ENCODE measurements around the gene WARS2.

DNA sequence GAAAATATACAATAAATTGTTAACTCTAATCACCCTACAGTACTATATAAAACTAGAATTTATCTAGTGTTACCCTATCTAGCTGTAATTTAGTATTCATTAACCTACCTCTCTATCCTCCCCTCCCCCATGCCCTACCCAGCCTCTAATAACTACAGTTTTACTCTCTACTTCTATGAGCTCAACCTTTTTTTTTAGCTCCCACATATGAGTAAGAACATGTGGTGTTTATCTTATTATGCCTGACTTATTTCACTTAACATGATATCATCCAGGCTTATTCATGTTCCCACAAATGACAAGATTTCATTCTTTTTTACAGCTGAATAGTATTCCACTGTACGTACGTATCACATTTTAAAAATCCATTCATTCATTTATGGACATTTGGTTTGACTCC is 46.0 kb upstream of the WARS2 start:
- TF ChIP-seq POLR2AphosphoS5 (IDR thresholded peaks at IDR 0.05; ENCODE audit: low read depth, low read length): no peak
- no peak for TF ChIP-seq TAF1 (IDR thresholded peaks at IDR 0.05; ENCODE audit: low read depth, low read length)
- TF ChIP-seq POLR2A (IDR thresholded peaks at IDR 0.05; ENCODE audit: low read depth, low read length): no peak
- TF ChIP-seq SPI1 (IDR thresholded peaks at IDR 0.05; ENCODE audit: low read depth, low read length): no peak
- TF ChIP-seq POU2F2 (IDR thresholded peaks at IDR 0.05; ENCODE audit: low read depth, low read length): no peak
